ENCODE results near the gene CYP19A1.
"Not testable (repeated sequence)": the region's sequence is repeated elsewhere in the genome, so short reads cannot be mapped to it uniquely, and the experiment has no call there.

CYP19A1 gene

GRCh38 chr15:51290720-51291119 lies 47.7 kb downstream of the CYP19A1 start:
- Histone ChIP-seq H3K9ac (ENCODE audit: low read length in 2 of 2) (no peak overlapping the region), H3K27ac (ENCODE audit: low read length) (no peak overlapping the region), H3K4me1 (ENCODE audit: control insufficient read depth, insufficient read depth, low read length) (peaks cover 3% of the 10 kb centered on the region), H3K9me3 (ENCODE audit: control insufficient read depth in 2 of 2, low read length in 2 of 2) (no peaks in the 10 kb centered on the region), H3K27me3 (ENCODE audit: control insufficient read depth in 1 of 2, insufficient read depth in 2 of 2, low read length in 2 of 2) (no peaks in the 10 kb centered on the region), H3K36me3 (ENCODE audit: control insufficient read depth in 2 of 2, insufficient read depth in 2 of 2, low read length in 2 of 2) (no peaks in the 10 kb centered on the region), H3K4me3 (ENCODE audit: low read length in 2 of 2) (no peak overlapping the region)

GRCh38 chr15:51289290-51289689 lies 49.1 kb downstream of the CYP19A1 start:
- H3K4me3 ChIP-seq (ENCODE audit: low read length in 2 of 2) = no peak overlapping the region
- no peaks in the 10 kb centered on the region for H3K27me3 ChIP-seq (ENCODE audit: control insufficient read depth in 1 of 2, insufficient read depth in 2 of 2, low read length in 2 of 2)
- H3K9me3 ChIP-seq (ENCODE audit: control insufficient read depth in 2 of 2, low read length in 2 of 2) = no peaks in the 10 kb centered on the region
- no peak overlapping the region for H3K27ac ChIP-seq (ENCODE audit: low read length)
- peaks cover 3% of the 10 kb centered on the region for H3K4me1 ChIP-seq (ENCODE audit: control insufficient read depth, insufficient read depth, low read length)
- no peak overlapping the region for H3K9ac ChIP-seq (ENCODE audit: low read length in 2 of 2)
- no peaks in the 10 kb centered on the region for H3K36me3 ChIP-seq (ENCODE audit: control insufficient read depth in 2 of 2, insufficient read depth in 2 of 2, low read length in 2 of 2)

- no peak overlapping the region for H3K4me3 ChIP-seq (ENCODE audit: low read length in 2 of 2)
- H3K9ac ChIP-seq (ENCODE audit: low read length in 2 of 2) = no peak overlapping the region
- no peaks in the 10 kb centered on the region for H3K36me3 ChIP-seq (ENCODE audit: control insufficient read depth in 2 of 2, insufficient read depth in 2 of 2, low read length in 2 of 2)
- H3K27ac ChIP-seq (ENCODE audit: low read length) = no peak overlapping the region
- H3K9me3 ChIP-seq (ENCODE audit: control insufficient read depth in 2 of 2, low read length in 2 of 2) = no peaks in the 10 kb centered on the region
- H3K4me1 ChIP-seq (ENCODE audit: control insufficient read depth, insufficient read depth, low read length) = peaks cover 3% of the 10 kb centered on the region
- no peaks in the 10 kb centered on the region for H3K27me3 ChIP-seq (ENCODE audit: control insufficient read depth in 1 of 2, insufficient read depth in 2 of 2, low read length in 2 of 2)
Measured at GRCh38 chr15:51288143-51289065, 50.0 kb downstream of the CYP19A1 start.

GRCh38 chr15:51286816-51287215 lies 51.6 kb downstream of the CYP19A1 start:
- Histone ChIP-seq H3K27ac (ENCODE audit: low read length) (no peak overlapping the region), H3K27me3 (ENCODE audit: control insufficient read depth in 1 of 2, insufficient read depth in 2 of 2, low read length in 2 of 2) (no peaks in the 10 kb centered on the region), H3K36me3 (ENCODE audit: control insufficient read depth in 2 of 2, insufficient read depth in 2 of 2, low read length in 2 of 2) (no peaks in the 10 kb centered on the region), H3K9me3 (ENCODE audit: control insufficient read depth in 2 of 2, low read length in 2 of 2) (no peaks in the 10 kb centered on the region), H3K4me3 (ENCODE audit: low read length in 2 of 2) (no peak overlapping the region), H3K4me1 (ENCODE audit: control insufficient read depth, insufficient read depth, low read length) (peaks cover 3% of the 10 kb centered on the region), H3K9ac (ENCODE audit: low read length in 2 of 2) (no peak overlapping the region)

GRCh38 chr15:51285399-51285798 lies 53.0 kb downstream of the CYP19A1 start:
- H3K4me1 ChIP-seq (ENCODE audit: control insufficient read depth, insufficient read depth, low read length) = peaks cover 3% of the 10 kb centered on the region
- no peak overlapping the region for H3K27ac ChIP-seq (ENCODE audit: low read length)
- no peaks in the 10 kb centered on the region for H3K36me3 ChIP-seq (ENCODE audit: control insufficient read depth in 2 of 2, insufficient read depth in 2 of 2, low read length in 2 of 2)
- no peaks in the 10 kb centered on the region for H3K27me3 ChIP-seq (ENCODE audit: control insufficient read depth in 1 of 2, insufficient read depth in 2 of 2, low read length in 2 of 2)
- H3K9me3 ChIP-seq (ENCODE audit: control insufficient read depth in 2 of 2, low read length in 2 of 2) = no peaks in the 10 kb centered on the region
- no peak overlapping the region for H3K4me3 ChIP-seq (ENCODE audit: low read length in 2 of 2)
- H3K9ac ChIP-seq (ENCODE audit: low read length in 2 of 2) = no peak overlapping the region

GRCh38 chr15:51284871-51285270 lies 53.5 kb downstream of the CYP19A1 start:
- no peak overlapping the region for H3K27ac ChIP-seq (ENCODE audit: low read length)
- H3K4me1 ChIP-seq (ENCODE audit: control insufficient read depth, insufficient read depth, low read length) = peaks cover 3% of the 10 kb centered on the region
- H3K9ac ChIP-seq (ENCODE audit: low read length in 2 of 2) = no peak overlapping the region
- no peak overlapping the region for H3K4me3 ChIP-seq (ENCODE audit: low read length in 2 of 2)
- no peaks in the 10 kb centered on the region for H3K9me3 ChIP-seq (ENCODE audit: control insufficient read depth in 2 of 2, low read length in 2 of 2)
- no peaks in the 10 kb centered on the region for H3K27me3 ChIP-seq (ENCODE audit: control insufficient read depth in 1 of 2, insufficient read depth in 2 of 2, low read length in 2 of 2)
- H3K36me3 ChIP-seq (ENCODE audit: control insufficient read depth in 2 of 2, insufficient read depth in 2 of 2, low read length in 2 of 2) = no peaks in the 10 kb centered on the region

GRCh38 chr15:51283026-51283425 lies 55.4 kb downstream of the CYP19A1 start:
- H3K36me3 ChIP-seq (ENCODE audit: control insufficient read depth in 2 of 2, insufficient read depth in 2 of 2, low read length in 2 of 2) = no peaks in the 10 kb centered on the region
- peaks cover 3% of the 10 kb centered on the region for H3K4me1 ChIP-seq (ENCODE audit: control insufficient read depth, insufficient read depth, low read length)
- no peaks in the 10 kb centered on the region for H3K27me3 ChIP-seq (ENCODE audit: control insufficient read depth in 1 of 2, insufficient read depth in 2 of 2, low read length in 2 of 2)
- no peak overlapping the region for H3K9ac ChIP-seq (ENCODE audit: low read length in 2 of 2)
- H3K4me3 ChIP-seq (ENCODE audit: low read length in 2 of 2) = no peak overlapping the region
- H3K9me3 ChIP-seq (ENCODE audit: control insufficient read depth in 2 of 2, low read length in 2 of 2) = no peaks in the 10 kb centered on the region
- H3K27ac ChIP-seq (ENCODE audit: low read length) = no peak overlapping the region

- not testable (repeated sequence) for H3K9me3 ChIP-seq (ENCODE audit: control insufficient read depth in 2 of 2, low read length in 2 of 2); H3K4me3 ChIP-seq (ENCODE audit: low read length in 2 of 2); H3K36me3 ChIP-seq (ENCODE audit: control insufficient read depth in 2 of 2, insufficient read depth in 2 of 2, low read length in 2 of 2); H3K27me3 ChIP-seq (ENCODE audit: control insufficient read depth in 1 of 2, insufficient read depth in 2 of 2, low read length in 2 of 2); H3K4me1 ChIP-seq (ENCODE audit: control insufficient read depth, insufficient read depth, low read length); H3K27ac ChIP-seq (ENCODE audit: low read length); H3K9ac ChIP-seq (ENCODE audit: low read length in 2 of 2)
Measured at GRCh38 chr15:51282241-51282640, 56.2 kb downstream of the CYP19A1 start.

GRCh38 chr15:51281368-51281967 lies 56.9 kb downstream of the CYP19A1 start:
- no peaks in the 10 kb centered on the region for H3K9me3 ChIP-seq (ENCODE audit: control insufficient read depth in 2 of 2, low read length in 2 of 2)
- H3K9ac ChIP-seq (ENCODE audit: low read length in 2 of 2) = no peak overlapping the region
- no peaks in the 10 kb centered on the region for H3K4me1 ChIP-seq (ENCODE audit: control insufficient read depth, insufficient read depth, low read length)
- H3K4me3 ChIP-seq (ENCODE audit: low read length in 2 of 2) = no peak overlapping the region
- no peaks in the 10 kb centered on the region for H3K27me3 ChIP-seq (ENCODE audit: control insufficient read depth in 1 of 2, insufficient read depth in 2 of 2, low read length in 2 of 2)
- no peaks in the 10 kb centered on the region for H3K36me3 ChIP-seq (ENCODE audit: control insufficient read depth in 2 of 2, insufficient read depth in 2 of 2, low read length in 2 of 2)
- H3K27ac ChIP-seq (ENCODE audit: low read length) = no peak overlapping the region

- Histone ChIP-seq H3K9ac (ENCODE audit: low read length in 2 of 2) (no peak overlapping the region), H3K4me1 (ENCODE audit: control insufficient read depth, insufficient read depth, low read length) (no peaks in the 10 kb centered on the region), H3K36me3 (ENCODE audit: control insufficient read depth in 2 of 2, insufficient read depth in 2 of 2, low read length in 2 of 2) (no peaks in the 10 kb centered on the region), H3K27me3 (ENCODE audit: control insufficient read depth in 1 of 2, insufficient read depth in 2 of 2, low read length in 2 of 2) (no peaks in the 10 kb centered on the region), H3K9me3 (ENCODE audit: control insufficient read depth in 2 of 2, low read length in 2 of 2) (no peaks in the 10 kb centered on the region), H3K27ac (ENCODE audit: low read length) (no peak overlapping the region), H3K4me3 (ENCODE audit: low read length in 2 of 2) (no peak overlapping the region)
Measured at GRCh38 chr15:51280838-51281237, 57.6 kb downstream of the CYP19A1 start.

GRCh38 chr15:51279391-51279790 lies 59.0 kb downstream of the CYP19A1 start:
- Histone ChIP-seq H3K4me3 (ENCODE audit: low read length in 2 of 2) (no peak overlapping the region), H3K4me1 (ENCODE audit: control insufficient read depth, insufficient read depth, low read length) (no peaks in the 10 kb centered on the region), H3K9ac (ENCODE audit: low read length in 2 of 2) (no peak overlapping the region), H3K36me3 (ENCODE audit: control insufficient read depth in 2 of 2, insufficient read depth in 2 of 2, low read length in 2 of 2) (no peaks in the 10 kb centered on the region), H3K27ac (ENCODE audit: low read length) (no peak overlapping the region), H3K27me3 (ENCODE audit: control insufficient read depth in 1 of 2, insufficient read depth in 2 of 2, low read length in 2 of 2) (peaks cover 0 to 3% of the 10 kb centered on the region in 2 donors), H3K9me3 (ENCODE audit: control insufficient read depth in 2 of 2, low read length in 2 of 2) (no peaks in the 10 kb centered on the region)

Data from stomach smooth muscle (tissue), 2 donors.